ENCODE data around the gene GPR179. TPM values are rescaled to one million over a fixed set of nuclear protein-coding genes. Genes with fewer than 3 reads are reported as not detected.
A peak's percentile ranks its signal among the peaks of the same experiment; 100 is the strongest.

GPR179 gene
- total and polyA plus RNA-seq, 2 donors (not counting 1 experiment from before 2014, with no cell fraction given) = under 0.01 TPM; not detected in 1

GRCh38 chr17:38352245-38353085 is 8.7 kb upstream of the GPR179 start:
- TF ChIP-seq EZH2 (IDR thresholded peaks at IDR 0.05; ENCODE audit: low read length, missing control alignments) = no peak
- TF ChIP-seq CTCF (conservative IDR thresholded peaks at IDR 0.05 in 1 of 2, IDR thresholded peaks at IDR 0.05 in 1 of 2; ENCODE audit: low read depth in 1 of 2, low read length in 2 of 2) = no peak
- Histone ChIP-seq H2AFZ (ENCODE audit: low read length) (peak overlapping the region; percentile 29), H3K4me2 (ENCODE audit: extremely low read depth, insufficient read depth, low read length) (peak overlapping the region; percentile 95), H3K4me3 (replicated peaks in 1 of 4; ENCODE audit: control extremely low read depth in 1 of 4, insufficient read depth in 1 of 4, low read depth in 3 of 4, low read length in 4 of 4) (peak overlapping the region; percentile 70 to 82 (median 77)), H3K79me2 (ENCODE audit: control insufficient read depth, insufficient read depth, low read length) (peaks cover 19% of the 10 kb centered on the region), H4K20me1 (ENCODE audit: control insufficient read depth, extremely low read depth, insufficient read depth, low read length) (peaks cover under 1% of the 10 kb centered on the region), H3K9ac (ENCODE audit: insufficient read depth, low read length) (peak overlapping the region; percentile 65), H3K27ac (ENCODE audit: insufficient read depth, low read length) (peak overlapping the region; percentile 62), H3K27me3 (ENCODE audit: control insufficient read depth, insufficient read depth, low read length) (no peaks in the 10 kb centered on the region), H3K9me3 (ENCODE audit: control insufficient read depth, insufficient read depth, low read depth, low read length) (no peaks in the 10 kb centered on the region), H3K36me3 (ENCODE audit: control insufficient read depth, insufficient read depth, low read length) (no peaks in the 10 kb centered on the region), H3K4me1 (ENCODE audit: control insufficient read depth, extremely low read depth, insufficient read depth, low read length) (no peaks in the 10 kb centered on the region)
- peak; percentile 12 to 29 for DNase-seq (ENCODE audit: low read depth in 2 of 2)

GRCh38 chr17:38351412-38352222 is 7.9 kb upstream of the GPR179 start, which contains the start of gene SOCS7:
Gene SOCS7 (plus strand): TSS chr17:38351844. CDS start chr17:38352053, 209 bp downstream.
- Histone ChIP-seq H3K27me3 (ENCODE audit: control insufficient read depth, insufficient read depth, low read length) (no peaks in the 10 kb centered on the region), H3K79me2 (ENCODE audit: control insufficient read depth, insufficient read depth, low read length) (peaks cover 19% of the 10 kb centered on the region), H3K27ac (ENCODE audit: insufficient read depth, low read length) (peak within 1 kb of the TSS; percentile 89), H3K36me3 (ENCODE audit: control insufficient read depth, insufficient read depth, low read length) (no peaks in the 10 kb centered on the region), H3K4me2 (ENCODE audit: extremely low read depth, insufficient read depth, low read length) (peak within 1 kb of the TSS; percentile 95), H3K4me1 (ENCODE audit: control insufficient read depth, extremely low read depth, insufficient read depth, low read length) (no peaks in the 10 kb centered on the region), H3K4me3 (replicated peaks in 1 of 4; ENCODE audit: control extremely low read depth in 1 of 4, insufficient read depth in 1 of 4, low read depth in 3 of 4, low read length in 4 of 4) (peak within 1 kb of the TSS; percentile 70 to 82 (median 77)), H2AFZ (ENCODE audit: low read length) (peak within 1 kb of the TSS; percentile 96), H4K20me1 (ENCODE audit: control insufficient read depth, extremely low read depth, insufficient read depth, low read length) (no peaks in the 10 kb centered on the region), H3K9ac (ENCODE audit: insufficient read depth, low read length) (peak within 1 kb of the TSS; percentile 68), H3K9me3 (ENCODE audit: control insufficient read depth, insufficient read depth, low read depth, low read length) (no peaks in the 10 kb centered on the region)
- DNase-seq (ENCODE audit: low read depth in 2 of 2) = peak; percentile 91
- TF ChIP-seq EZH2 (IDR thresholded peaks at IDR 0.05; ENCODE audit: low read length, missing control alignments) (no peak), CTCF (conservative IDR thresholded peaks at IDR 0.05 in 1 of 2, IDR thresholded peaks at IDR 0.05 in 1 of 2; ENCODE audit: low read depth in 1 of 2, low read length in 2 of 2) (no peak)

GRCh38 chr17:38350035-38350434 is 6.3 kb upstream of the GPR179 start:
- Histone ChIP-seq H3K79me2 (ENCODE audit: control insufficient read depth, insufficient read depth, low read length) (peaks cover 15% of the 10 kb centered on the region), H4K20me1 (ENCODE audit: control insufficient read depth, extremely low read depth, insufficient read depth, low read length) (no peaks in the 10 kb centered on the region), H2AFZ (ENCODE audit: low read length) (no peak overlapping the region), H3K9me3 (ENCODE audit: control insufficient read depth, insufficient read depth, low read depth, low read length) (no peaks in the 10 kb centered on the region), H3K27me3 (ENCODE audit: control insufficient read depth, insufficient read depth, low read length) (no peaks in the 10 kb centered on the region), H3K4me1 (ENCODE audit: control insufficient read depth, extremely low read depth, insufficient read depth, low read length) (no peaks in the 10 kb centered on the region), H3K4me3 (replicated peaks in 1 of 4; ENCODE audit: control extremely low read depth in 1 of 4, insufficient read depth in 1 of 4, low read depth in 3 of 4, low read length in 4 of 4) (no peak overlapping the region), H3K9ac (ENCODE audit: insufficient read depth, low read length) (no peak overlapping the region), H3K36me3 (ENCODE audit: control insufficient read depth, insufficient read depth, low read length) (no peaks in the 10 kb centered on the region), H3K27ac (ENCODE audit: insufficient read depth, low read length) (no peak overlapping the region), H3K4me2 (ENCODE audit: extremely low read depth, insufficient read depth, low read length) (no peak overlapping the region)
- DNase-seq (ENCODE audit: low read depth in 2 of 2) = no peak
- no peak for TF ChIP-seq EZH2 (IDR thresholded peaks at IDR 0.05; ENCODE audit: low read length, missing control alignments)
- no peak for TF ChIP-seq CTCF (conservative IDR thresholded peaks at IDR 0.05 in 1 of 2, IDR thresholded peaks at IDR 0.05 in 1 of 2; ENCODE audit: low read depth in 1 of 2, low read length in 2 of 2)

All from fibroblast of lung (primary cell).